Measurements from ENCODE around the gene MED9.
"Not testable (repeated sequence)": the region's sequence is repeated elsewhere in the genome, so short reads cannot be mapped to it uniquely, and the experiment has no call there.

DNA sequence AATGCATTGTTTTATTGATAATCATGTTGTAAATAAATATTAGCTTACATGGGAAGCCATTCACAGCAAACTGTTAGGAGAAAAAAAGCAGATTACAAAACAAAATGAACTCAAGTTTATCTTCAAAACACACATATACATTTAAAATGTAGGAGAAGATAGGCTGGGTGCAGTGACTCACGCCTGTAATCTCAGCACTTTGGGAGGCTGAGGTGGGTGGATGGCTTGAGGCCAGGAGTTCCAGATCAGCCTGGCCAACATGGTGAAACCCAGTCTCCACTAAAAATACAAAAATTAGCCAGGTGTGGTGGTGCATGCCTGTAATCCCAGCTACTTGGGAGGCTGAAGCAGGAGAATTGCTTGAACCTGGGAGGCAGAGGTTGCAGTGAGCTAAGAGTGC, 10.9 kb upstream of the MED9 start:
- not testable (repeated sequence) for TF ChIP-seq POLR2A (IDR thresholded peaks at IDR 0.05; ENCODE audit: low read depth, low read length); POLR2AphosphoS5 (IDR thresholded peaks at IDR 0.05; ENCODE audit: low read depth, low read length); TAF1 (IDR thresholded peaks at IDR 0.05; ENCODE audit: low read depth, low read length); POU2F2 (IDR thresholded peaks at IDR 0.05; ENCODE audit: low read depth, low read length); PAX5 (IDR thresholded peaks at IDR 0.05; ENCODE audit: insufficient read depth, low read length, severe bottlenecking)
